ENCODE results near the gene ADPRHL1. TPM values are rescaled to one million over a fixed set of nuclear protein-coding genes. Genes with fewer than 3 reads are reported as not detected.

Gene ADPRHL1
- total RNA-seq, 1 experiment from 2014 or later: 4.9 TPM

DNA sequence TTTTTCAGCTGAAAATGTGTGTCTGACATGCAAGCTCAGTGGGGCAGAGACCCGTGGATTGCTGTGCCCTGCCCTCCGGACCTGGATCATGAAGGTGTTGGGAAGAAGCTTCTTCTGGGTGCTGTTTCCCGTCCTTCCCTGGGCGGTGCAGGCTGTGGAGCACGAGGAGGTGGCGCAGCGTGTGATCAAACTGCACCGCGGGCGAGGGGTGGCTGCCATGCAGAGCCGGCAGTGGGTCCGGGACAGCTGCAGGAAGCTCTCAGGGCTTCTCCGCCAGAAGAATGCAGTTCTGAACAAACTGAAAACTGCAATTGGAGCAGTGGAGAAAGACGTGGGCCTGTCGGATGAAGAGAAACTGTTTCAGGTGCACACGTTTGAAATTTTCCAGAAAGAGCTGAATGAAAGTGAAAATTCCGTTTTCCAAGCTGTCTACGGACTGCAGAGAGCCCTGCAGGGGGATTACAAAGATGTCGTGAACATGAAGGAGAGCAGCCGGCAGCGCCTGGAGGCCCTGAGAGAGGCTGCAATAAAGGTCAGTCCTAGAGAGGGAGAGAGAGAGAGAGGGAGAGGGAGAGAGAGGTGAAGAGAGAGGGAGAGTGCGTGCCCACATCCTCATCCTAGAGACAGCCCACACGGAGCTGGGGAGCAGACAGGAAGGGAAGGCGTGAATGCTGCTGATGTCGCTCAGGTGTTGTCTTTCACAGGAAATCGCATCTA, 42.4 kb upstream of the ADPRHL1 start:
- no peak for DNase-seq
- peaks cover 50% of the 10 kb centered on the region for H3K36me3 Mint-ChIP-seq (ENCODE audit: insufficient read depth, unreplicated experiment)
- intact Hi-C loops (cut with micrococcal nuclease; ENCODE audit: unreplicated experiment): no loop called here

DNA sequence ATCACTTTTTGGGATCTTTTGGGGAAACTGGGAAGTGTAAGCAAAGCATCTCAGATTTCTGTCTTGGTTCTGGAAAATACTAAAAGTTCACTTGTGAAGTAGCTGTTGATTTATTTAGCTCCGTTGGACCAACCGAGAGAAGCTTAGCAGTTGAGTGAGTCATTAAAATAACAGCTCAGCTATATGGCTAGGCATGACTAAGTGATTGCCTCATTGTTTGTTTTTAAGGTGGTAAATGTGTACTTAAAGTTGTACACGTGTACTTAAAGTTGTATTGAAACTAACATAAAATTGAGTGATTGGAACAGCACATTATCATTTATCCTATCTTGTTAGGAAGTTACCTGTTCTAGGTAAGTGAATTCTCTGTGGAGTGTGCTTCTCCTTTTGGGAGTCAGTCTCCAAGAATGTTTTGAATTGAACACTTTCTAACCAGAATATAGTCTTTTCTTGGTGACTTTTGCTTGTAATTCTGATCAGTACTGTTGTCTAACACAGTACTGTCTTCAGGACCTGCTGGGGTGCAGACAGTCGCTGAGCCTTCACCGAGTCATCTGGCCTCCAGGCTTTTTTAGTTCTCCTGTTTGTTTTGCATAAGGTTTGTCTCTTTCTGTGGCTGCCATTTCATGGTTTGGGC, 40.1 kb upstream of the ADPRHL1 start:
- Mint-ChIP-seq H3K36me3 (ENCODE audit: insufficient read depth, unreplicated experiment) (peaks cover 41% of the 10 kb centered on the region), H3K27me3 (ENCODE audit: insufficient read depth, unreplicated experiment) (no peaks in the 10 kb centered on the region), H3K9me3 (ENCODE audit: unreplicated experiment) (no peaks in the 10 kb centered on the region), H3K4me3 (ENCODE audit: unreplicated experiment) (peak overlapping the region; percentile 64), H3K4me1 (ENCODE audit: low read depth, unreplicated experiment) (peaks cover 39% of the 10 kb centered on the region), H3K27ac (ENCODE audit: unreplicated experiment) (peak overlapping the region; percentile 76)
- TF ChIP-seq, protein P1, sequence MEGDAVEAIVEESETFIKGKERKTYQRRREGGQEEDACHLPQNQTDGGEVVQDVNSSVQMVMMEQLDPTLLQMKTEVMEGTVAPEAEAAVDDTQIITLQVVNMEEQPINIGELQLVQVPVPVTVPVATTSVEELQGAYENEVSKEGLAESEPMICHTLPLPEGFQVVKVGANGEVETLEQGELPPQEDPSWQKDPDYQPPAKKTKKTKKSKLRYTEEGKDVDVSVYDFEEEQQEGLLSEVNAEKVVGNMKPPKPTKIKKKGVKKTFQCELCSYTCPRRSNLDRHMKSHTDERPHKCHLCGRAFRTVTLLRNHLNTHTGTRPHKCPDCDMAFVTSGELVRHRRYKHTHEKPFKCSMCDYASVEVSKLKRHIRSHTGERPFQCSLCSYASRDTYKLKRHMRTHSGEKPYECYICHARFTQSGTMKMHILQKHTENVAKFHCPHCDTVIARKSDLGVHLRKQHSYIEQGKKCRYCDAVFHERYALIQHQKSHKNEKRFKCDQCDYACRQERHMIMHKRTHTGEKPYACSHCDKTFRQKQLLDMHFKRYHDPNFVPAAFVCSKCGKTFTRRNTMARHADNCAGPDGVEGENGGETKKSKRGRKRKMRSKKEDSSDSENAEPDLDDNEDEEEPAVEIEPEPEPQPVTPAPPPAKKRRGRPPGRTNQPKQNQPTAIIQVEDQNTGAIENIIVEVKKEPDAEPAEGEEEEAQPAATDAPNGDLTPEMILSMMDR (IDR thresholded peaks at IDR 0.05; ENCODE audit: insufficient read depth in 1 of 2, low read depth in 1 of 2, low read length in 1 of 2, severe bottlenecking in 1 of 2, unreplicated experiment in 1 of 2): no peak
- no TSS peak for BruUV-seq (replicated peaks)
- DNase-seq: peak in 1 of 2 experiments; percentile 57
- Histone ChIP-seq H3K9me3 (no peaks in the 10 kb centered on the region), H3K4me3 (ENCODE audit: low read depth, low read length) (peak overlapping the region; percentile 8; the same call in 1 of the 2 replicates), H3K4me1 (peaks cover 34% of the 10 kb centered on the region), H3K36me3 (ENCODE audit: control insufficient read depth, insufficient read depth, low read length) (peaks cover 8% of the 10 kb centered on the region), H3K27me3 (replicated peaks; ENCODE audit: control insufficient read depth, insufficient read depth, low read length) (no peaks in the 10 kb centered on the region)
- POLR2A ChIA-PET: interaction anchor here (0.8 kb wide), 1 partner anchor 93 kb away, joined by 6 read pairs; no protein-coding TSS in a partner anchor
- intact Hi-C loops (cut with micrococcal nuclease; ENCODE audit: unreplicated experiment): loop anchor here (1.0 kb wide), 1 partner anchor 91 kb away; the partner anchor contains the start of gene TFDP1
- CTCF ChIA-PET: interaction anchor here (1.0 to 1.7 kb wide), 2 partner anchors 34 to 69 kb away, joined by 6 to 10 read pairs; no protein-coding TSS in a partner anchor

More for the DNA sequence above, 42.4 kb upstream of the ADPRHL1 start:
- Histone ChIP-seq H3K4me1 (peaks cover 22% of the 10 kb centered on the region), H3K4me3 (ENCODE audit: low read depth, low read length) (no peak overlapping the region), H3K9me3 (no peaks in the 10 kb centered on the region), H3K36me3 (ENCODE audit: control insufficient read depth, insufficient read depth, low read length) (peaks cover 9% of the 10 kb centered on the region), H3K27me3 (replicated peaks; ENCODE audit: control insufficient read depth, insufficient read depth, low read length) (no peaks in the 10 kb centered on the region)
- no TSS peak for BruUV-seq (replicated peaks)
- Mint-ChIP-seq H3K4me3 (ENCODE audit: unreplicated experiment) (no peak overlapping the region), H3K27ac (ENCODE audit: unreplicated experiment) (no peak overlapping the region), H3K9me3 (ENCODE audit: unreplicated experiment) (no peaks in the 10 kb centered on the region), H3K4me1 (ENCODE audit: low read depth, unreplicated experiment) (peaks cover 25% of the 10 kb centered on the region), H3K27me3 (ENCODE audit: insufficient read depth, unreplicated experiment) (no peaks in the 10 kb centered on the region)
- ChIA-PET CTCF (no interaction called here), POLR2A (no interaction called here)
- TF ChIP-seq, protein P1 (IDR thresholded peaks at IDR 0.05; ENCODE audit: insufficient read depth in 1 of 2, low read depth in 1 of 2, low read length in 1 of 2, severe bottlenecking in 1 of 2, unreplicated experiment in 1 of 2): no peak

DNA sequence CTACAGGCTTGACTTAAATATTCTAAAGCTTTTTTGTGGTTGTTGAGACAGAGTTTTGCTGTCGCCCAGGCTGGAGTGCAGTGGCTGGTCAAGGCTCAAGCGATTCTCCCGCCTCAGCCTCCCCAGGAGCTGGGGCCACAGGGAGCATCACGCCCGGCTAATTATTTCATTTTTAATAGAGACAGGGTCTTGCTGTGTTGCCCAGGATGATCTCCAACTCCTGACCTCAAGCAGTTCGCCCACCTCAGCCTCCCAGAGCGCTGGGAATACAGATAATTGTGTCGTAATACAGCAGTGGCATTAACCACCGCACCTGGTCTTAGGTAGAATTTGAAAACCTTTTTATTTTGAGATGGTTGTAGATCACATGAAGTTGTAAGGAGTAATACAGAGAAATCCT, 38.7 kb upstream of the ADPRHL1 start:
- Histone ChIP-seq H3K4me1 (peaks cover 37% of the 10 kb centered on the region), H3K36me3 (ENCODE audit: control insufficient read depth, insufficient read depth, low read length) (peaks cover 8% of the 10 kb centered on the region), H3K9me3 (no peaks in the 10 kb centered on the region), H3K4me3 (ENCODE audit: low read depth, low read length) (peak overlapping the region; percentile 73), H3K27me3 (replicated peaks; ENCODE audit: control insufficient read depth, insufficient read depth, low read length) (no peaks in the 10 kb centered on the region)
- Mint-ChIP-seq H3K27ac (ENCODE audit: unreplicated experiment) (peak overlapping the region; percentile 72), H3K27me3 (ENCODE audit: insufficient read depth, unreplicated experiment) (no peaks in the 10 kb centered on the region), H3K9me3 (ENCODE audit: unreplicated experiment) (no peaks in the 10 kb centered on the region), H3K4me3 (ENCODE audit: unreplicated experiment) (peak overlapping the region; percentile 90), H3K36me3 (ENCODE audit: insufficient read depth, unreplicated experiment) (peaks cover 38% of the 10 kb centered on the region), H3K4me1 (ENCODE audit: low read depth, unreplicated experiment) (peaks cover 45% of the 10 kb centered on the region)
- POLR2A ChIA-PET: no interaction called here
- intact Hi-C loops (cut with micrococcal nuclease; ENCODE audit: unreplicated experiment): loop anchor here (2.0 kb wide), 1 partner anchor 71 kb away; no protein-coding TSS in a partner anchor
- TF ChIP-seq, protein P1 (IDR thresholded peaks at IDR 0.05; ENCODE audit: insufficient read depth in 1 of 2, low read depth in 1 of 2, low read length in 1 of 2, severe bottlenecking in 1 of 2, unreplicated experiment in 1 of 2): no peak
- no TSS peak for BruUV-seq (replicated peaks)
- DNase-seq: no peak
- CTCF ChIA-PET: no interaction called here
